AML-193 (cell line): ENCODE data around the gene KCNA5.

Experiments
- DNase-seq, 2 experiments: peaks; one replicate each; lab custom pipeline; 2025; lab: John Stamatoyannopoulos, UW

The KCNA5 gene

GRCh38 chr12:5064913-5065490 is 21.3 kb downstream of the KCNA5 start:
- DNase-seq = no peak

- no peak for DNase-seq
Observed at GRCh38 chr12:5066251-5066650, 22.6 kb downstream of the KCNA5 start.

- DNase-seq = no peak
Observed at GRCh38 chr12:5068126-5068525, 24.4 kb downstream of the KCNA5 start.

GRCh38 chr12:5068619-5069018 is 24.9 kb downstream of the KCNA5 start:
- no peak for DNase-seq

GRCh38 chr12:5070090-5070489 is 26.4 kb downstream of the KCNA5 start:
- DNase-seq = no peak

GRCh38 chr12:5071496-5071895 is 27.8 kb downstream of the KCNA5 start:
- DNase-seq = no peak

GRCh38 chr12:5072311-5072710 is 28.6 kb downstream of the KCNA5 start:
- DNase-seq = no peak

GRCh38 chr12:5073054-5073453 is 29.4 kb downstream of the KCNA5 start:
- no peak for DNase-seq

- DNase-seq = peak in 1 of 2 experiments; percentile 10
Observed at GRCh38 chr12:5073853-5074252, 30.2 kb downstream of the KCNA5 start.

- DNase-seq = no peak
Observed at GRCh38 chr12:5076761-5077160, 33.1 kb downstream of the KCNA5 start.

- no peak for DNase-seq
Observed at GRCh38 chr12:5078423-5078822, 34.7 kb downstream of the KCNA5 start.

- no peak for DNase-seq
Observed at GRCh38 chr12:5081016-5081415, 37.3 kb downstream of the KCNA5 start.

- peak; percentile 17 to 21 for DNase-seq
Observed at GRCh38 chr12:5083955-5084849, 40.5 kb downstream of the KCNA5 start.

GRCh38 chr12:5085896-5086295 is 42.2 kb downstream of the KCNA5 start:
- no peak for DNase-seq

GRCh38 chr12:5087831-5088554 is 44.3 kb downstream of the KCNA5 start:
- DNase-seq = no peak

GRCh38 chr12:5088586-5089264 is 45.0 kb downstream of the KCNA5 start:
- DNase-seq = no peak

GRCh38 chr12:5094551-5094950 is 50.9 kb downstream of the KCNA5 start:
- DNase-seq = no peak

- no peak for DNase-seq
Observed at GRCh38 chr12:5094986-5095385, 51.3 kb downstream of the KCNA5 start.
